HepG2 (cell line): ENCODE results near the gene PITRM1. TPM values are rescaled to one million over a fixed set of nuclear protein-coding genes. Genes with fewer than 3 reads are reported as not detected.

Experiments
- ATAC-seq: fragments of 200-7000 bp; cut with Tn5 transposase; 3 replicates; pipeline ENCODE4 v1.9.1; 2020; ENCODE audit warnings: mild to moderate bottlenecking, moderate library complexity
- BruUV-seq: library from RNA; stranded (reverse); fragments of 400-500 nt; replicated peaks from 2 replicates; lab custom pipeline; 2021; lab: Mats Ljungman, UMichigan
- CTCF ChIA-PET: fragments of 300-600 bp; formaldehyde crosslinking; extraction: SDS; loops from one replicate; lab custom pipeline; 2021; ENCODE audit warnings: low total read pairs, inconsistent platforms, low intra/inter-chr PET ratio; lab: Yijun Ruan, JAX
- POLR2A ChIA-PET: fragments of 350-600 bp; sonication (Branson Sonifier 250); formaldehyde crosslinking; loops from one replicate; lab custom pipeline; 2020; ENCODE audit warnings: antibody characterized with exemption, inconsistent platforms; lab: Yijun Ruan, JAX
- DNase-seq: peaks from one replicate; pipeline ENCODE4 v3.0.0-alpha.2; 2015; ENCODE audit warnings: low spot score
- FAIRE-seq: peaks from 3 replicates; lab custom pipeline; 2011; peaks lifted over from hg19 to GRCh38; lab: Jason Lieb, UNC
- H2AFZ ChIP-seq: one replicate; pipeline ENCODE4 v1.6.1; 2011; ENCODE audit warnings: low read length, inconsistent platforms
- H3K27ac ChIP-seq: fragments of 300-600 bp; 3 replicates; pipeline ENCODE4 v1.8.0; 2011; ENCODE audit warnings: mixed run types, mild to moderate bottlenecking, mixed read lengths, low read length, inconsistent platforms; ENCODE audit not compliant: insufficient read depth; ENCODE audit errors: extremely low read length
- H3K27me3 ChIP-seq, 2 experiments: fragments of 200-600 bp in 1 of 2; 2 replicates in 1 of 2; 3 replicates in 1 of 2; pipeline versions ENCODE4 v1.6.0 to v1.8.0; 2011; ENCODE audit warnings: low read length in 2 of 2, mild to moderate bottlenecking in 2 of 2, moderate library complexity in 2 of 2, inconsistent platforms in 1 of 2; ENCODE audit not compliant: insufficient read depth in 2 of 2, control insufficient read depth in 1 of 2
- H3K36me3 ChIP-seq, 2 experiments: fragments of 200-600 bp in 1 of 2; replicated peaks in 1 of 2; 2 replicates in 1 of 2; 3 replicates in 1 of 2; pipeline versions ENCODE4 v1.5.1 to v1.8.0; 2011; ENCODE audit warnings: low read length in 2 of 2, inconsistent platforms in 1 of 2; ENCODE audit not compliant: insufficient read depth in 2 of 2, control insufficient read depth in 1 of 2
- H3K4me1 ChIP-seq: 2 replicates; pipeline ENCODE4 v1.5.1; 2012; ENCODE audit warnings: low read length, inconsistent platforms; ENCODE audit not compliant: insufficient read depth
- H3K4me2 ChIP-seq: 2 replicates; pipeline ENCODE4 v1.6.0; 2011; ENCODE audit warnings: low read depth, low read length, inconsistent platforms
- H3K4me3 ChIP-seq, 3 experiments: fragments of 200-600 bp in 1 of 3; sonication (generic), shearing (Covaris generic) in 1 of 3; replicated peaks in 1 of 3; 2 replicates each; pipeline ENCODE4 v1.5.1; 2011 to 2016; ENCODE audit warnings: low read length in 3 of 3, inconsistent platforms in 2 of 3, low read depth in 2 of 3, mild to moderate bottlenecking in 2 of 3, control low read depth in 1 of 3, mixed read lengths in 1 of 3; ENCODE audit not compliant: insufficient read depth in 1 of 3
- H3K79me2 ChIP-seq: one replicate; pipeline ENCODE4 v1.6.1; 2011; ENCODE audit warnings: low read length, inconsistent platforms; ENCODE audit not compliant: insufficient read depth
- H3K9ac ChIP-seq: 2 replicates; pipeline ENCODE4 v1.6.0; 2011; ENCODE audit warnings: mild to moderate bottlenecking, low read depth, low read length, inconsistent platforms; ENCODE audit not compliant: insufficient read depth
- H3K9me3 ChIP-seq: 2 replicates; pipeline ENCODE4 v1.5.1; 2012; ENCODE audit warnings: mild to moderate bottlenecking, low read length
- H4K20me1 ChIP-seq: 2 replicates; pipeline ENCODE4 v1.6.0; 2011; ENCODE audit warnings: inconsistent platforms, mild to moderate bottlenecking, low read length, moderate library complexity; ENCODE audit not compliant: insufficient read depth
- ATF5 ChIP-seq: sonication (generic); formaldehyde crosslinking; IDR thresholded peaks from 2 replicates; pipeline ENCODE4 v1.4.0; 2020; ENCODE audit warnings: mild to moderate bottlenecking, low read depth, missing genetic modification reagents
- EZH2 ChIP-seq: conservative IDR thresholded peaks from 2 replicates; pipeline ENCODE4 v1.6.1; 2012; ENCODE audit warnings: mild to moderate bottlenecking, low read depth, low read length, moderate library complexity
- FOSL1 ChIP-seq: sonication (generic); formaldehyde crosslinking; IDR thresholded peaks from 2 replicates; pipeline ENCODE4 v1.9.0; 2021; ENCODE audit warnings: missing genetic modification reagents, borderline replicate concordance
- GATAD1 ChIP-seq: IDR thresholded peaks from 2 replicates; pipeline ENCODE4 v1.6.1; 2016; ENCODE audit warnings: missing genetic modification reagents, missing compliant biosample characterization
- GFI1 ChIP-seq: sonication (generic); formaldehyde crosslinking; IDR thresholded peaks from 2 replicates; pipeline ENCODE4 v1.5.0; 2020; ENCODE audit warnings: missing genetic modification reagents, mild to moderate bottlenecking, borderline replicate concordance
- HMG20A ChIP-seq: IDR thresholded peaks from 2 replicates; pipeline ENCODE4 v1.6.1; 2016; ENCODE audit warnings: borderline replicate concordance
- HMGA1 ChIP-seq: sonication (generic); formaldehyde crosslinking; conservative IDR thresholded peaks from 2 replicates; pipeline ENCODE4 v1.4.0; 2020; ENCODE audit warnings: missing genetic modification reagents
- HNF1A ChIP-seq, 2 experiments: sonication (generic) in 1 of 2; formaldehyde crosslinking in 1 of 2; IDR thresholded peaks; 2 replicates each; pipeline versions ENCODE4 v1.4.0 to v1.6.1; 2016 to 2020; ENCODE audit warnings: borderline replicate concordance in 1 of 2, low read depth in 1 of 2, mild to moderate bottlenecking in 1 of 2, missing genetic modification reagents in 1 of 2
- HOMEZ ChIP-seq: IDR thresholded peaks from 2 replicates; pipeline ENCODE4 v1.6.1; 2016; ENCODE audit warnings: low read depth
- NFE2L1 ChIP-seq: sonication (generic); formaldehyde crosslinking; IDR thresholded peaks from 2 replicates; pipeline ENCODE4 v1.4.0; 2020; ENCODE audit warnings: missing genetic modification reagents, mild to moderate bottlenecking, borderline replicate concordance
- SALL1 ChIP-seq: sonication (generic); formaldehyde crosslinking; IDR thresholded peaks from 2 replicates; pipeline ENCODE4 v1.8.0; 2022; ENCODE audit warnings: mild to moderate bottlenecking, missing genetic modification reagents
- TBX2 ChIP-seq: sonication (generic); formaldehyde crosslinking; IDR thresholded peaks from 2 replicates; pipeline ENCODE4 v1.5.0; 2020; ENCODE audit warnings: missing genetic modification reagents, mild to moderate bottlenecking, borderline replicate concordance
- U2AF1 ChIP-seq: fragments of 200-400 bp; formaldehyde crosslinking; optimal IDR thresholded peaks from 2 replicates; pipeline ENCODE3; 2017; ENCODE audit warnings: mild to moderate bottlenecking, low read depth, low read length
- ZFP82 ChIP-seq: sonication (generic); formaldehyde crosslinking; IDR thresholded peaks from 2 replicates; pipeline ENCODE4 v1.5.1; 2020; ENCODE audit warnings: mild to moderate bottlenecking, missing genetic modification reagents, borderline replicate concordance
- ZMAT3 ChIP-seq: sonication (generic); formaldehyde crosslinking; conservative IDR thresholded peaks from 2 replicates; pipeline ENCODE4 v1.7.0; 2021; ENCODE audit warnings: missing genetic modification reagents
- ZNF329 ChIP-seq: sonication (generic); formaldehyde crosslinking; IDR thresholded peaks from 2 replicates; pipeline ENCODE4 v1.9.0; 2021; ENCODE audit warnings: low read depth, mild to moderate bottlenecking, missing genetic modification reagents
- ZNF510 ChIP-seq: sonication (generic); formaldehyde crosslinking; IDR thresholded peaks from 2 replicates; pipeline ENCODE4 v1.4.0; 2020; ENCODE audit warnings: low read depth, mild to moderate bottlenecking, missing genetic modification reagents
- ZNF670 ChIP-seq: sonication (generic); formaldehyde crosslinking; IDR thresholded peaks from 2 replicates; pipeline ENCODE4 v1.8.0; 2022; ENCODE audit warnings: mild to moderate bottlenecking, missing genetic modification reagents, borderline replicate concordance
- ZSCAN21 ChIP-seq: sonication (generic); formaldehyde crosslinking; IDR thresholded peaks from 2 replicates; pipeline ENCODE4 v1.8.0; 2022; ENCODE audit warnings: mild to moderate bottlenecking, missing genetic modification reagents, moderate library complexity, borderline replicate concordance
- WGBS: methylation state at CpG from one replicate; pipeline ENCODE4 v1.1.6; 2017; ENCODE audit warnings: low lambda C conversion rate; 5-methylcytosine and 5-hydroxymethylcytosine counted together
- in situ Hi-C: cut with HindIII; loops from 2 replicates; pipeline ENCODE4 v1.10.0; 2017; ENCODE audit warnings: low pct_unique_long_range_greater_than_20kb; ENCODE audit not compliant: extremely low pct_ligation_motif_present
- intact Hi-C: fragments of 100-400 bp; cut with micrococcal nuclease; formaldehyde crosslinking; loops from one replicate; pipeline ENCODE4 v1.10.0; 2022; ENCODE audit not compliant: unreplicated experiment
- polyA plus RNA-seq, 8 experiments: library from polyadenylated mRNA; depleted of rRNA in 3 of 8; stranded (reverse) in 7 of 8; unstranded in 1 of 8; fragments of >200 nt; fragmentation: Illumina TruSeq in 4 of 8; extraction: Trizol in 4 of 8; gene quantifications; 2 replicates each; pipeline versions ENCODE4 v1.2.1 to v1.2.3, GENCODE V29; 2011 to 2016; ENCODE audit warnings: low read depth in 4 of 8, missing spikeins in 1 of 8, mixed read lengths in 1 of 8; ENCODE audit not compliant: insufficient read depth in 1 of 8
- total RNA-seq, 5 experiments: library from RNA; depleted of rRNA; stranded (reverse); fragments of >200 nt; fragmentation: Illumina TruSeq; extraction: Trizol; gene quantifications; 2 replicates each; pipeline ENCODE4 v1.2.3, GENCODE V29; 2016; ENCODE audit warnings: low read depth in 1 of 5

Gene PITRM1
- total and polyA plus RNA-seq, 2 of the 13 experiments (the other 11 are each of a cell fraction or from before 2014, with no cell fraction given) = 16.4 to 29.0 TPM

GRCh38 chr10:3154666-3155065, 17.9 kb downstream of the PITRM1 start:
- H3K9me3 ChIP-seq = no peaks in the 10 kb centered on the region
- H3K36me3 ChIP-seq = peaks cover 15 to 57% of the 10 kb centered on the region in 2 experiments; a peak in 4 of 5 replicates
- no TSS peak for BruUV-seq
- 98% methylated on average over 10 of the region's 10 CpGs for WGBS
- H4K20me1 ChIP-seq = no peaks in the 10 kb centered on the region
- H3K4me1 ChIP-seq = no peaks in the 10 kb centered on the region
- CTCF ChIA-PET = no interaction called here
- POLR2A ChIA-PET = interaction anchor here (1.1 kb wide), 1 partner anchor 18 kb away, joined by 3 read pairs; the partner anchor contains the start of gene PITRM1
- H3K4me2 ChIP-seq = no peak overlapping the region
- no peak overlapping the region for H3K27ac ChIP-seq
- H2AFZ ChIP-seq = no peak overlapping the region
- in situ Hi-C loops (no loop called here), intact Hi-C loops (no loop called here)
- no peak for DNase-seq
- FAIRE-seq = no peak
- ATAC-seq = no peak
- H3K4me3 ChIP-seq = no peak overlapping the region
- H3K9ac ChIP-seq = no peak overlapping the region
- H3K27me3 ChIP-seq = no peaks in the 10 kb centered on the region
- no peaks in the 10 kb centered on the region for H3K79me2 ChIP-seq
- TF ChIP-seq HNF1A (IDR thresholded peaks at IDR 0.05; ENCODE audit: low read depth) = no peak
- no peak for TF ChIP-seq HNF1A (CRISPR knock-in tag; IDR thresholded peaks at IDR 0.05; ENCODE audit: borderline replicate concordance)
- TF ChIP-seq ATF5 (CRISPR knock-in tag) = no peak
- TF ChIP-seq GATAD1 (CRISPR knock-in tag) = no peak
- TF ChIP-seq HMGA1 = no peak
- TF ChIP-seq ZNF670 (CRISPR knock-in tag) = no peak
- no peak for TF ChIP-seq NFE2L1 (CRISPR knock-in tag)
- TF ChIP-seq ZNF510 = no peak
- no peak for TF ChIP-seq ZSCAN21 (CRISPR knock-in tag)
- TF ChIP-seq ZFP82 (CRISPR knock-in tag) = no peak
- TF ChIP-seq GFI1 (CRISPR knock-in tag) = no peak
- TF ChIP-seq TBX2 (CRISPR knock-in tag) = no peak
- no peak for TF ChIP-seq ZNF329
- TF ChIP-seq EZH2 = no peak
- no peak for TF ChIP-seq FOSL1
- no peak for TF ChIP-seq HOMEZ
- no peak for TF ChIP-seq U2AF1
- no peak for TF ChIP-seq HMG20A (CRISPR knock-in tag)
- TF ChIP-seq ZMAT3 (CRISPR knock-in tag) = no peak
- TF ChIP-seq SALL1 (CRISPR knock-in tag) = no peak
